K562 (cell line): ENCODE results near the gene ASCC2. TPM values are rescaled to one million over a fixed set of nuclear protein-coding genes. Genes with fewer than 3 reads are reported as not detected.

ENCODE experiments used
- ATAC-seq: fragments of 200-7000 bp; cut with Tn5 transposase; 3 replicates; pipeline ENCODE4 v1.9.1; 2020; ENCODE audit warnings: moderate library complexity
- BruUV-seq: library from RNA; stranded (reverse); fragments of 400-500 nt; replicated peaks from 2 replicates; lab custom pipeline; 2021; lab: Mats Ljungman, UMichigan
- CTCF ChIA-PET: fragments of 300-600 bp; formaldehyde crosslinking; extraction: SDS; loops from one replicate; lab custom pipeline; 2021; ENCODE audit warnings: low intra/inter-chr PET ratio; lab: Yijun Ruan, JAX
- POLR2A ChIA-PET: fragments of 300-600, 350-650 bp; sonication (Branson Sonifier 250); formaldehyde crosslinking; extraction: SDS; loops from one replicate; lab custom pipeline; 2021; ENCODE audit warnings: antibody characterized with exemption, inconsistent platforms; lab: Yijun Ruan, JAX
- DNase-seq, 4 experiments: peaks; one replicate each; pipeline versions ENCODE4 v3.0.0 to v3.0.0-alpha.2; 2011 to 2018; ENCODE audit warnings: low spot score in 3 of 4, mixed read lengths in 3 of 4; ENCODE audit errors: extremely low read depth in 1 of 4
- FAIRE-seq: peaks from 2 replicates; lab custom pipeline; 2011; peaks lifted over from hg19 to GRCh38; lab: Jason Lieb, UNC
- H2AFZ ChIP-seq: 2 replicates; pipeline ENCODE4 v1.6.0; 2011; ENCODE audit warnings: low read depth, low read length, control low read depth, inconsistent platforms
- H3K27ac ChIP-seq: fragments of 200-600 bp; 3 replicates; pipeline ENCODE4 v1.8.0; 2011; ENCODE audit warnings: low read depth, mild to moderate bottlenecking, control low read depth, inconsistent platforms, low read length, moderate library complexity, mixed read lengths; ENCODE audit errors: extremely low read depth
- H3K27me3 ChIP-seq, 2 experiments: fragments of 300-600 bp in 1 of 2; 2 replicates in 1 of 2; 3 replicates in 1 of 2; pipeline versions ENCODE4 v1.6.0 to v1.8.0; 2011; ENCODE audit warnings: inconsistent platforms in 2 of 2, low read length in 2 of 2, mild to moderate bottlenecking in 1 of 2, mixed read lengths in 1 of 2, moderate library complexity in 1 of 2; ENCODE audit not compliant: control insufficient read depth in 2 of 2, insufficient read depth in 2 of 2
- H3K36me3 ChIP-seq: fragments of 300-600 bp; 3 replicates; pipeline ENCODE4 v1.8.0; 2011; ENCODE audit warnings: mild to moderate bottlenecking, low read length, inconsistent platforms; ENCODE audit not compliant: control insufficient read depth, insufficient read depth
- H3K4me1 ChIP-seq, 2 experiments: fragments of 200-600 bp in 1 of 2; replicated peaks in 1 of 2; 2 replicates in 1 of 2; 3 replicates in 1 of 2; pipeline versions ENCODE4 v1.5.1 to v1.8.0; 2011; ENCODE audit warnings: inconsistent platforms in 2 of 2, low read length in 2 of 2, mild to moderate bottlenecking in 1 of 2, mixed read lengths in 1 of 2, moderate library complexity in 1 of 2; ENCODE audit not compliant: control insufficient read depth in 2 of 2, insufficient read depth in 2 of 2
- H3K4me2 ChIP-seq: 2 replicates; pipeline ENCODE4 v1.6.1; 2011; ENCODE audit warnings: low read length, control low read depth, inconsistent platforms, mixed read lengths; ENCODE audit not compliant: insufficient read depth
- H3K4me3 ChIP-seq: fragments of 200-600 bp; sonication (generic), shearing (Covaris generic); 2 replicates; pipeline ENCODE4 v1.5.1; 2016; ENCODE audit warnings: control low read depth, inconsistent platforms
- H3K79me2 ChIP-seq: fragments of 200-600 bp; 3 replicates; pipeline ENCODE4 v1.8.0; 2011; ENCODE audit warnings: low read length, inconsistent platforms; ENCODE audit not compliant: control insufficient read depth, insufficient read depth
- H3K9ac ChIP-seq, 2 experiments: 2 replicates each; pipeline versions ENCODE4 v1.6.0 to v1.6.1; 2011; ENCODE audit warnings: low read depth in 2 of 2, low read length in 2 of 2, control low read depth in 1 of 2, inconsistent platforms in 1 of 2, mild to moderate bottlenecking in 1 of 2, mixed read lengths in 1 of 2; ENCODE audit not compliant: insufficient read depth in 1 of 2
- H3K9me1 ChIP-seq: one replicate; pipeline ENCODE4 v1.6.0; 2011; ENCODE audit warnings: inconsistent platforms, mild to moderate bottlenecking, low read length, moderate library complexity; ENCODE audit not compliant: control insufficient read depth, insufficient read depth
- H3K9me3 ChIP-seq: replicated peaks from 2 replicates; pipeline ENCODE4 v1.5.1; 2011; ENCODE audit warnings: low read depth, low read length, inconsistent platforms; ENCODE audit not compliant: control insufficient read depth, insufficient read depth
- H4K20me1 ChIP-seq: replicated peaks from 2 replicates; pipeline ENCODE4 v1.6.1; 2011; ENCODE audit warnings: low read length, inconsistent platforms, mixed read lengths; ENCODE audit not compliant: control insufficient read depth, insufficient read depth
- BCLAF1 ChIP-seq, 2 experiments: fragments of 450-650 bp in 1 of 2; IDR thresholded peaks; 2 replicates each; pipeline ENCODE4 v1.6.1; 2011 to 2017; ENCODE audit warnings: low read depth in 2 of 2, antibody characterized with exemption in 1 of 2, borderline replicate concordance in 1 of 2, low read length in 1 of 2, mild to moderate bottlenecking in 1 of 2, mixed read lengths in 1 of 2; ENCODE audit not compliant: control insufficient read depth in 1 of 2
- ID3 ChIP-seq, 2 experiments: fragments of 250-450 bp in 1 of 2; fragments of 450-650 bp in 1 of 2; sonication (Bioruptor Pico) in 1 of 2; IDR thresholded peaks; 2 replicates each; pipeline versions ENCODE4 v1.6.1 to v1.8.0; 2016 to 2021; ENCODE audit warnings: mild to moderate bottlenecking in 2 of 2, moderate library complexity in 2 of 2, missing compliant biosample characterization in 1 of 2, missing genetic modification characterization in 1 of 2
- PHTF2 ChIP-seq: fragments of 250-450 bp; sonication (Bioruptor Pico); IDR thresholded peaks from 2 replicates; pipeline ENCODE4 v1.5.0; 2021; ENCODE audit warnings: mild to moderate bottlenecking
- TCF7L2 ChIP-seq: fragments of 150-350 bp; IDR thresholded peaks from 2 replicates; pipeline ENCODE4 v1.6.1; 2016; ENCODE audit warnings: low read depth, mild to moderate bottlenecking, low read length, moderate library complexity
- WGBS: fragments of 100-300 bp; shearing (Covaris generic); methylation state at CpG from one replicate; pipeline ENCODE4 v1.1.6; 2016; ENCODE audit warnings: low coverage, mixed read lengths; ENCODE audit not compliant: insufficient coverage; ENCODE audit errors: missing lambda C conversion rate; 5-methylcytosine and 5-hydroxymethylcytosine counted together
- in situ Hi-C: fragments of 300-500 bp; cut with MboI; formaldehyde crosslinking; loops from 4 replicates; pipeline ENCODE4 v1.15.0; 2018; ENCODE audit warnings: inconsistent platforms, mixed read lengths
- intact Hi-C: fragments of 100-400 bp; cut with micrococcal nuclease; formaldehyde crosslinking; loops from 2 replicates; pipeline ENCODE4 v1.14.2; 2022
- polyA plus RNA-seq, 8 experiments: library from polyadenylated mRNA; depleted of rRNA in 4 of 8; stranded (reverse) in 5 of 8; unstranded in 3 of 8; fragments of >200 nt; fragmentation: Nextera tagmentation in 2 of 8; fragmentation: Illumina TruSeq in 1 of 8; extraction: Ambion mirVana in 2 of 8; extraction: Trizol in 1 of 8; gene quantifications; 2 replicates each; pipeline versions ENCODE4 v1.2.1 to v1.2.3, GENCODE V29; 2011 to 2014; ENCODE audit warnings: inconsistent platforms in 1 of 8, missing spikeins in 1 of 8
- total RNA-seq, 7 experiments: library from RNA; depleted of rRNA in 6 of 7; stranded (reverse); fragments of >200 nt in 6 of 7; fragmentation: Illumina TruSeq in 2 of 7; extraction: Trizol in 2 of 7; gene quantifications; 2 replicates each; pipeline versions ENCODE4 v1.2.1 to v1.2.3, GENCODE V29; 2011 to 2021; ENCODE audit warnings: low replicate concordance in 1 of 7

Gene ASCC2
- total and polyA plus RNA-seq, 9 of the 15 experiments (the other 6 are each of a cell fraction or from before 2014, with no cell fraction given): 4.0 to 46.7 (median 26.8) TPM

GRCh38 chr22:29870574-29870973 lies 32.5 kb upstream of the ASCC2 start (continued):
- TF ChIP-seq BCLAF1 (IDR thresholded peaks at IDR 0.05; ENCODE audit: borderline replicate concordance in 1 of 2, control insufficient read depth in 1 of 2, low read depth in 2 of 2, low read length in 1 of 2) (no peak), ID3 (CRISPR knock-in tag; IDR thresholded peaks at IDR 0.05) (no peak), ID3 (tag; IDR thresholded peaks at IDR 0.05) (no peak), TCF7L2 (no peak)

GRCh38 chr22:29867851-29868250 lies 29.8 kb upstream of the ASCC2 start:
- CTCF ChIA-PET: no interaction called here
- POLR2A ChIA-PET: no interaction called here

More at GRCh38 chr22:29867851-29868250, 29.8 kb upstream of the ASCC2 start:
- no peak for DNase-seq
- H3K79me2 ChIP-seq: no peaks in the 10 kb centered on the region
- H3K9me1 ChIP-seq: no peaks in the 10 kb centered on the region
- no peak overlapping the region for H3K9ac ChIP-seq
- no peaks in the 10 kb centered on the region for H3K9me3 ChIP-seq
- H3K4me3 ChIP-seq: no peak overlapping the region
- ATAC-seq: no peak
- H3K36me3 ChIP-seq: no peaks in the 10 kb centered on the region
- intact Hi-C loops (no loop called here), in situ Hi-C loops (no loop called here)
- no peak overlapping the region for H2AFZ ChIP-seq
- no peak for FAIRE-seq
- H3K27ac ChIP-seq: no peak overlapping the region
- no peak overlapping the region for H3K4me2 ChIP-seq
- TF ChIP-seq PHTF2 (CRISPR knock-in tag): no peak
- H3K27me3 ChIP-seq: no peaks in the 10 kb centered on the region
- no peaks in the 10 kb centered on the region; a peak in 2 of 5 replicates for H3K4me1 ChIP-seq
- no TSS peak for BruUV-seq
- no peaks in the 10 kb centered on the region for H4K20me1 ChIP-seq
- 16% methylated on average over 3 of the region's 3 CpGs for WGBS
